ENCODE measurements around the gene IYD. TPM values are rescaled to one million over a fixed set of nuclear protein-coding genes. Genes with fewer than 3 reads are reported as not detected.

The IYD gene
- total and polyA plus RNA-seq, 10 of the 15 experiments (the other 5 are each of a cell fraction or from before 2014, with no cell fraction given): 0.07 TPM; not detected in 9

- TF ChIP-seq E4F1 (IDR thresholded peaks at IDR 0.05; ENCODE audit: borderline replicate concordance, partially characterized antibody) (no peak), CHD2 (IDR thresholded peaks at IDR 0.05; ENCODE audit: borderline replicate concordance, low read depth, low read length) (no peak), NFYA (IDR thresholded peaks at IDR 0.05; ENCODE audit: borderline replicate concordance, low read depth, low read length) (no peak)
- TF ChIP-seq, protein P1, sequence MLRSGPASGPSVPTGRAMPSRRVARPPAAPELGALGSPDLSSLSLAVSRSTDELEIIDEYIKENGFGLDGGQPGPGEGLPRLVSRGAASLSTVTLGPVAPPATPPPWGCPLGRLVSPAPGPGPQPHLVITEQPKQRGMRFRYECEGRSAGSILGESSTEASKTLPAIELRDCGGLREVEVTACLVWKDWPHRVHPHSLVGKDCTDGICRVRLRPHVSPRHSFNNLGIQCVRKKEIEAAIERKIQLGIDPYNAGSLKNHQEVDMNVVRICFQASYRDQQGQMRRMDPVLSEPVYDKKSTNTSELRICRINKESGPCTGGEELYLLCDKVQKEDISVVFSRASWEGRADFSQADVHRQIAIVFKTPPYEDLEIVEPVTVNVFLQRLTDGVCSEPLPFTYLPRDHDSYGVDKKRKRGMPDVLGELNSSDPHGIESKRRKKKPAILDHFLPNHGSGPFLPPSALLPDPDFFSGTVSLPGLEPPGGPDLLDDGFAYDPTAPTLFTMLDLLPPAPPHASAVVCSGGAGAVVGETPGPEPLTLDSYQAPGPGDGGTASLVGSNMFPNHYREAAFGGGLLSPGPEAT (IDR thresholded peaks at IDR 0.05; ENCODE audit: low read depth): no peak
Observed at GRCh38 chr6:150328744-150329405, 39.9 kb upstream of the IYD start (continued).

- FAIRE-seq: no peak
- no peak for ATAC-seq
- no peak overlapping the region for H3K27ac ChIP-seq (ENCODE audit: control insufficient read depth, insufficient read depth)
- H3K4me2 ChIP-seq (ENCODE audit: control insufficient read depth, insufficient read depth): no peak overlapping the region
- in situ Hi-C loops (cut with MboI) (loop anchor here (10.0 kb wide), 2 partner anchors 247 to 483 kb away; no protein-coding TSS in a partner anchor), intact Hi-C loops (cut with micrococcal nuclease; ENCODE audit: unreplicated experiment) (loop anchor here (10.0 kb wide), 2 partner anchors 167 to 397 kb away; no protein-coding TSS in a partner anchor)
- ChIA-PET POLR2A (no interaction called here), SMC1A (ENCODE audit: uncharacterized antibody, unreplicated experiment) (no interaction called here), RAD21 (ENCODE audit: unreplicated experiment) (no interaction called here), CTCF (no interaction called here)
- BruUV-seq (replicated peaks): no TSS peak
- H2AFZ ChIP-seq (ENCODE audit: control insufficient read depth, low read depth, low read length): no peak overlapping the region
- DNase-seq (ENCODE audit: low read depth, low spot score): no peak
- H3K4me1 ChIP-seq (ENCODE audit: control insufficient read depth, insufficient read depth, low read length): no peaks in the 10 kb centered on the region
- no peaks in the 10 kb centered on the region for H4K20me1 ChIP-seq (ENCODE audit: control insufficient read depth, insufficient read depth)
- no peaks in the 10 kb centered on the region for H3K27me3 ChIP-seq (replicated peaks in 1 of 2; ENCODE audit: control insufficient read depth in 2 of 2, insufficient read depth in 2 of 2, low read length in 1 of 2)
- H3K9me3 ChIP-seq (replicated peaks; ENCODE audit: control insufficient read depth, insufficient read depth, low read length): no peaks in the 10 kb centered on the region
- no peaks in the 10 kb centered on the region for H3K79me2 ChIP-seq (ENCODE audit: control insufficient read depth, insufficient read depth, low read length)
- no peak overlapping the region for H3K4me3 ChIP-seq
- H3K36me3 ChIP-seq (ENCODE audit: control insufficient read depth in 2 of 2, insufficient read depth in 2 of 2, low read length in 1 of 2): no peaks in the 10 kb centered on the region
- H3K9ac ChIP-seq (ENCODE audit: control insufficient read depth, insufficient read depth, low read length): no peak overlapping the region
- TF ChIP-seq JUND (IDR thresholded peaks at IDR 0.05; ENCODE audit: low read depth, low read length) (no peak), SP1 (IDR thresholded peaks at IDR 0.05; ENCODE audit: low read depth, low read length) (no peak), ZNF24 (IDR thresholded peaks at IDR 0.05) (no peak), EZH2 (IDR thresholded peaks at IDR 0.05; ENCODE audit: borderline replicate concordance, control insufficient read depth, low read depth, low read length) (no peak)
- TF ChIP-seq, protein P2, sequence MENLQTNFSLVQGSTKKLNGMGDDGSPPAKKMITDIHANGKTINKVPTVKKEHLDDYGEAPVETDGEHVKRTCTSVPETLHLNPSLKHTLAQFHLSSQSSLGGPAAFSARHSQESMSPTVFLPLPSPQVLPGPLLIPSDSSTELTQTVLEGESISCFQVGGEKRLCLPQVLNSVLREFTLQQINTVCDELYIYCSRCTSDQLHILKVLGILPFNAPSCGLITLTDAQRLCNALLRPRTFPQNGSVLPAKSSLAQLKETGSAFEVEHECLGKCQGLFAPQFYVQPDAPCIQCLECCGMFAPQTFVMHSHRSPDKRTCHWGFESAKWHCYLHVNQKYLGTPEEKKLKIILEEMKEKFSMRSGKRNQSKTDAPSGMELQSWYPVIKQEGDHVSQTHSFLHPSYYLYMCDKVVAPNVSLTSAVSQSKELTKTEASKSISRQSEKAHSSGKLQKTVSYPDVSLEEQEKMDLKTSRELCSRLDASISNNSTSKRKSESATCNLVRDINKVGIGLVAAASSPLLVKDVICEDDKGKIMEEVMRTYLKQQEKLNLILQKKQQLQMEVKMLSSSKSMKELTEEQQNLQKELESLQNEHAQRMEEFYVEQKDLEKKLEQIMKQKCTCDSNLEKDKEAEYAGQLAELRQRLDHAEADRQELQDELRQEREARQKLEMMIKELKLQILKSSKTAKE (IDR thresholded peaks at IDR 0.05; ENCODE audit: low read depth, poor library complexity, severe bottlenecking): no peak
- TF ChIP-seq, protein P3, sequence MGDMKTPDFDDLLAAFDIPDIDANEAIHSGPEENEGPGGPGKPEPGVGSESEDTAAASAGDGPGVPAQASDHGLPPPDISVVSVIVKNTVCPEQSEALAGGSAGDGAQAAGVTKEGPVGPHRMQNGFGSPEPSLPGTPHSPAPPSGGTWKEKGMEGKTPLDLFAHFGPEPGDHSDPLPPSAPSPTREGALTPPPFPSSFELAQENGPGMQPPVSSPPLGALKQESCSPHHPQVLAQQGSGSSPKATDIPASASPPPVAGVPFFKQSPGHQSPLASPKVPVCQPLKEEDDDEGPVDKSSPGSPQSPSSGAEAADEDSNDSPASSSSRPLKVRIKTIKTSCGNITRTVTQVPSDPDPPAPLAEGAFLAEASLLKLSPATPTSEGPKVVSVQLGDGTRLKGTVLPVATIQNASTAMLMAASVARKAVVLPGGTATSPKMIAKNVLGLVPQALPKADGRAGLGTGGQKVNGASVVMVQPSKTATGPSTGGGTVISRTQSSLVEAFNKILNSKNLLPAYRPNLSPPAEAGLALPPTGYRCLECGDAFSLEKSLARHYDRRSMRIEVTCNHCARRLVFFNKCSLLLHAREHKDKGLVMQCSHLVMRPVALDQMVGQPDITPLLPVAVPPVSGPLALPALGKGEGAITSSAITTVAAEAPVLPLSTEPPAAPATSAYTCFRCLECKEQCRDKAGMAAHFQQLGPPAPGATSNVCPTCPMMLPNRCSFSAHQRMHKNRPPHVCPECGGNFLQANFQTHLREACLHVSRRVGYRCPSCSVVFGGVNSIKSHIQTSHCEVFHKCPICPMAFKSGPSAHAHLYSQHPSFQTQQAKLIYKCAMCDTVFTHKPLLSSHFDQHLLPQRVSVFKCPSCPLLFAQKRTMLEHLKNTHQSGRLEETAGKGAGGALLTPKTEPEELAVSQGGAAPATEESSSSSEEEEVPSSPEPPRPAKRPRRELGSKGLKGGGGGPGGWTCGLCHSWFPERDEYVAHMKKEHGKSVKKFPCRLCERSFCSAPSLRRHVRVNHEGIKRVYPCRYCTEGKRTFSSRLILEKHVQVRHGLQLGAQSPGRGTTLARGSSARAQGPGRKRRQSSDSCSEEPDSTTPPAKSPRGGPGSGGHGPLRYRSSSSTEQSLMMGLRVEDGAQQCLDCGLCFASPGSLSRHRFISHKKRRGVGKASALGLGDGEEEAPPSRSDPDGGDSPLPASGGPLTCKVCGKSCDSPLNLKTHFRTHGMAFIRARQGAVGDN (IDR thresholded peaks at IDR 0.05): no peak
Observed at GRCh38 chr6:150331344-150331743, 37.5 kb upstream of the IYD start.
